Measurements from ENCODE around the gene NSD2.
"Not testable (repeated sequence)": the region's sequence is repeated elsewhere in the genome, so short reads cannot be mapped to it uniquely, and the experiment has no call there.

Gene NSD2

DNA sequence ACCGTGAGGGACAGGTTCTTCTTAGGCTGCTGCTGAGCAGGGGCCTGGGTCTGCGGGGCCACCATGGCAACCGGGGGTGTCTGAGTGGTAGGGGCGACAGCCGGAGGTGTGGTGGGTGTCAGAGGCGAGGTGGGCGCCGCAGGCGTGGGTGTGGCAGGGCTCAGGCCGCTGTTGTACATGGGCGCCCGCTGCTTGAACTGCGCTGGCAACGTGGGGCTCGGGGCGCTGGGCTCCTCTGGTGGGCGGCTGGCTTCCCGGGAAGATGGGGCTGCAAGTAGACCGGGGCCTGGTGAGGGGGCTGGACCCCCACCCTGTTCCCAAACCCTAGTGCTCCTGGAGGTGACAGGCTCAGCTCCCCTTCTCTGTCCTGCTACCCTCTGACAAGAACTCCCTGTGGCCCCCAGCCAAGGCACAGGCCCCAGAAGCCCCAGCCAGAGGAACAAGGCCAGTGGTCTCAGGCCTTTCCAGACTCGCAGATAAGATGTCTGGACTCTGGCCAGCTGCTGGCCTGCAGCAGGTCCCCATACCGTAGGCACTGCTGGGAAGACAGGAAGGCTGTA is 112.7 kb downstream of the NSD2 start:
- no peak for DNase-seq

DNA sequence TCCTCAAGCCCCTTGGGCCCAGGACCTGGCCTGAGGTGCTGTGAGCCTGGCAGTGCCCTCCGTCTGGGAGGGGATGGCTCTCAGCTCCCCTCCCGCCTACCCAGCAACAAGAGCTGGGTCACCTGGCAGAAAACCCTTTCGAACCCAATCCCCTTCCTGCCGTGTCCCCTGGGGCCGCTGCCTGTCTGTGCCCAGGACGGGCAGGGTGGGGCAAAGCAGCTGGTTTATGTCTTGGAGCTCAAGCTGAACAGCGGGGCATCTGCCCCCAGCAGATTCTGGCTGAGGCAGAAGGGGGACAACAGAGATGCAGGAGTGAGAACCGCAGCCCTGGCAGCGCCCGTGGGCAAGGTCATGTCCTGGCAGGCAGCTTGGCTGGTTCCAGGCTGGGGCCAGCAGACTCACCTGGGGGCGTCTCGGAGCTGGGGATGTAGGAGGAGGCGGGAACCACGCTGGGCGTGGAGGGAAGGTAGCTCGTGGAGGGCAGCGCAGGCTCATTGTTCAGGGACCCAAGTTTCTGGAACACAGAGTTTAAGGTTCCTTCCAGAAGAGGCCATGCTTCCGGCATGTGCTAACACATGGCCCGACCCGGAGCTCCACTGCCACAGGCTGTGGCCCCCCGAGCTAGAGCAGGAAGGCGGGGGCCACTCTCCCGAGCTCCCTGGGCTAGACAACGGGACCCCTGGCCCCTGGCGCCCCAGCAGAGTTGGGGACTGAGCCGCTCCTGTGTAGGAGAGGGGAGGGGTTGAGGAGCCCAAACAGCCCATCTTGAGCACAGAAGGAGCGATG is 113.4 kb downstream of the NSD2 start:
- no peak for DNase-seq

DNA sequence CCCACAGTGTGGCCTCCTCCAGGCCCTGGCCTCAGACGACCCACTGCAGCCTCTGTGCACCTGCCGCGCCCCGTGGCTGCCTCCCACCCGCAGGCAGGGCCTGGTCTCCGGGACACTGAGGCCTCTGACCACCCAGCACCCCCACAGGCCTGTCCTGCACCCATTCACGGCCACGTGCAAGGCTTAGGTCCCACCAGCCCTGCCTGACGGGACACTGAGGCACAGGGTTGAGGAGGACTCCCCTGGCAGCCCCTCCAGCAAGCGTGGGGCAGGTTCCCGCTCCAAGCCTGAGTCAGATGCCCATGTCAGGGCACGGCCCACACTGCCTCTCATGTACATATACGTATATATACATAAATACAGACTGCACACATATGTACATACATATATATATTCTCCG is 114.1 kb downstream of the NSD2 start:
- no peak for DNase-seq

DNA sequence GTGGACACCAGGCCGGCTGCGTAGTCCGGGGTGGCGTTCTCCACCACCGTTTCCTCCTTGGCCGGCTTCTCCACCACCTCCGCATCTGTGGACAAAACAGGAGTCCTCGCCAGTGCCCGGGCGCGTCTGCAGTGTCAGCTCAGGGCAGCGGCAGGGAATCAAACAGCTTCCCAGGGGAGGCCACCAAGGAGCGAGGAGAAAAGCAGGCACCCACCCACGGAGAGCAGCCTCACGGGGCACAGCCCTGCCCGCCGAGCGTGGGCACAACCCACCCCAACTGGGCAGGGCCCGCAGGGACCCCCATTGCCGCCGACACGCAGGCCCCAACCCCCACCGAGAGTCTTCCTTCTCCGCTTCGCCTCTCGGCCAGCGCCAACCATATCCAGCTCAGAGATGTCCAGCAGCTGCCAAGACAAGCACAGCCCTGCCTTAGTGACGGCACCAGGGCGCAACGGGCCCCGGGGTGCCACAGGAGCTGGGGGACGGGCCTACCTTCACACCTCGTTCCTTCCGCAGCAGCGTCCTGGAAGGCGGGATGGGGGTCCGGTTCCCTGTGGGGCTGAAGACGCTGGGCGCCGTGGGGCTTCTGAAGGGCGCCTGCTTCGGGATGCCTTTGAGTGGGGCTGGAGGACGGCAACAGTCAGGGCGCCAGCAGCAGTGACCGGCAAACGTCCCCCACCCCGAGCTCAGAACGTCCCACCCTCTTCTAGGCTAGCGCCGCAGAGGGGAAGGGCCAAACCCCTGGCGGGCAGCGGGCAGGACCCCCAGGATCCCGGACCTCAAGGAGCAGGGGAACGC is 114.8 kb downstream of the NSD2 start:
- no peak for DNase-seq

DNA sequence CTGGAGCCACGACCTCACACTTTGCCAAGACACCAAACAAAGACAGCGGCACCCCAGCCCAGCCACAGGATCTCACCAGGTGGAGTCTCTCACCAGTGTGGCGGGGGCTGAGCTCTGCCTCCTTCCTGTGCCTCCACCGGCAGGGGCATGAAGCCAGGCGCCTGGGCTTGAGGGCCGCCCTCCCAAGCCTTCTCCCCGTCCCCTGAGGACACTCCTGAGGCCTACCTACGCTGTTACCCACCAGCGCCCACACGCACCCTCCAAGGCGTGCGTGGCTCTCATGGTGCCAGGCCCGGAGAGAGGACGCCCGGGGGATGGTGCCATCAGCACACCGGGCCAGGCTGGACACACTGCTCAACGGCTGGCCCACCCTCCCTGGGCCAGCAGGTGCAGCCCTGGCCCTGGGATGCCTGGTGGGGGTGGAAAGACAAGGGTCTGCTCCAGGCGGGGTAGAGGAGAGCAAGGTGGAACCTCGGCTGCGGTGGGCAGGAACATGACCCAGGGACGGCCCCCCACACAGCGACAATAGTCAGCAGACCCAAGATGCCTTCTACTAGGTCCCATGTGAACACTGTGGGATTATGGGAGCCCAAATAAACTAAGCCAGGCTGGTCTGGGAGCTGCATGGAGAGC is 115.5 kb downstream of the NSD2 start:
- DNase-seq = no peak

DNA sequence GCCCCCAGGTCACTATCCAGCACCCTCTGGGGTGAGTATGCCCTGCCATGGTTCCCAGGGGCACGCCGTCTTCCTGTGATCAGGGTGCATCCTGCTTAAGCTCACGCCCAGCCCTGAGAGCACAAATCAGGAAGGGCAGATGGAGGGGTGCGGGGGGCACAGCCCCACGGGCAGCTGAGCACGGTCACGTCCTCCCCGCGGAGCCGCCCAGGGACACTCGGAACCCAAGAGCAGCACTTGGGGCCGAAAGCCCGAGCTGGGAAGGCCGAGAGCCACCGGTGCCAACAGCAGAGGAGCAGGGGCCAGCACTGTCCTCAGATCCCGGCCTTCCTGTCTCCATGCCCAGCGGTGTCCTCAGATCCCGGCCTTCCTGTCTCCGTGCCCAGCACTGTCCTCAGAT is 116.1 kb downstream of the NSD2 start:
- DNase-seq = no peak

DNA sequence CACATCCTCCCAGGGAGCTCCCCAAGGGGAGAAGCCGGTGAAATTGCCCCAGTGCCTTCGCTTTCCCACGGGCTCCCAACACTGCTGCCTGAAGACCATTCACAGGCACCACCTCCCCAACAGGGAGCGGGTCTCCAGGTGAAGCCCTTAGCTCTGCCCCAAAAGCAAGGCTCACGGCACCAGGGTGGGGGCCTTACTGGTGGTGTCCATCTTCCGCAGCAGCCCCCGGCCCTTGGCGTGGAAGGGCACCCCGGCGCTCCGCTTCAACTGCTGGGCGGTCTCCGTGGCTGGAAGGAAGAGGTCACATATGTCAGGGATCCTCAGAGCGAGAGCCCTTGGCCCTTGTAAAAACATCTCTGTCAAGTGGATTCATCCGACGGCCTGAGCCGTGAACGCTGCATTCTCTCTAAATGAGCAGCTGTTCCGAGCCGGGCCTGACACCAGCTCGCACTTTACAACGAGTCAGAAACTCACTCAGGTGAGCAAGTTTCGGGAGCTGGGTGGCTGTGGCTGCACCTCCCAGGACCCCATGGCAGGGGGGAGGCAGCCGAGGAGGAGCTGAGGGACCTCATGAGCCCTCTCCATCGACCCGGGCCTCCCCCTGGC is 116.6 kb downstream of the NSD2 start:
- DNase-seq = no peak

DNA sequence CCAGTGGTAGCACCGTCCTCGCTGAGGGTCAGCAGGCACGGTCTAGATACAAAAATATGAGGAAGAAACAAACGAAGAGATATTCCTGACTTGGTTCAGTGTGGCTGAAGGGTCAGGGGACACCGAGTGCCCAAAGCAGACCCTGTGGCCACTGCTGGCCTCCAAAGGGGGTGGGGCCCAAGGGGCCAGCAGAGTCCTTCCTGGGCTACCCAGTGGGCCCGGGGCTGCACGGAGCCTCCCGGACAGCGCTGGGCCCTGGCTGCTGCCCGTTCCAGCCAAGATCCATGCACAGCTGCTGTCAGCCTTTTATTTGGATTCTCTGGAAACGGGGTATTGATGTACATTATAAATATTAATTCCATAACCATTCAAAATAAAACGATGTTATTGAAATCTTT is 117.1 kb downstream of the NSD2 start:
- no peak for DNase-seq

DNA sequence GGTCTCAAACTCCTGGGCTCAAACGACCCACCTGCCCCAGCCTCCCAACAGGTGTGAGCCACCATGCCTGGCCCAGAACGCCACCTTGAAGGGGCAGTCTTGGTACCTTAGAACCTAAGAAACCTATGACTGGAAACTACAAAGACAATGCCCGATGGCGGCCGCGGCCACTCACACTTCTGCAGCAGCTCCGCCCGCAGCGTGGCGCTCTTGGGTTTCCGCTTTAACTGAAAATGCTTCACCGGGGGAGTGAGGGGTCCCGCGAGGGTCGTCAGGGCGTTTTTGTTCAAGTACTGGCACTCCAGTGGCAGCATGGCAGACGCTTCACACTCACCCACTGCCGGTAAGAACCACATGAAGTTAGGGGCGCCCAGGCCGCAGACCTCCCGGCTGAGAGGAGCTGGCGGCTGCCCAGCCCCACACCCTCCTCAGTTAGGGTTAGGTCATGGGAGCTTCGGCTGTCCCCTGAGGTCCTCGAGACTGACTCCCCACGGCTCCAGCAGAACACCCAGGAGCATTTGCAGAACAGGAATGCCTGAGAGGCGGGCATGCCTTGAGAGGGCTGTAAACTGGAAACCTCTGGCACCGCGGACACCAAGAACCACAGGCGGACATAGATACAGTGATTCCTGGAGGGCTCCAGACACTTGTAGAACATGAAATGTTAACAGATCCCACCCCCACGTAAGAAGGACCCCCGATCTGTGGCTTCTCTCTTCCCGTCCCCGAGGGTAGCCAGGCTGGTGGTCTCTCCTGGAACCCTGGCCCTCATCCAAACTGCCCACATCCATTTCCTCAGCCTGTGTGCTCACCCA is 118.5 kb downstream of the NSD2 start:
- no peak for DNase-seq

DNA sequence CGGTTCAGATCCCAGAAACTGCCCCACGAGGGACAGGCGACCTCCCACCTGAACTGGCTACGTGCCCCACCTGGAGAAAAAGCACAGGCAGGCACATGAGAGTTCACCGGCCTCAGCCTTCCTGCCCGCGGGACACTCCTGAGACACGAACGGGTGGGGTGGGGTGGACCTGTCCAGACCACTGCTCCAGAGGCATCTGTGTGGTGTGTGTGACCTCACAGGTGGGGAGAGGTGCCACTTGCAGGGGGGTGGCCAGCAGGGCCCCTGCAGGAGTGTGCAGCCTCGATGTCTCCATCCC is 119.1 kb downstream of the NSD2 start:
- DNase-seq = no peak

DNA sequence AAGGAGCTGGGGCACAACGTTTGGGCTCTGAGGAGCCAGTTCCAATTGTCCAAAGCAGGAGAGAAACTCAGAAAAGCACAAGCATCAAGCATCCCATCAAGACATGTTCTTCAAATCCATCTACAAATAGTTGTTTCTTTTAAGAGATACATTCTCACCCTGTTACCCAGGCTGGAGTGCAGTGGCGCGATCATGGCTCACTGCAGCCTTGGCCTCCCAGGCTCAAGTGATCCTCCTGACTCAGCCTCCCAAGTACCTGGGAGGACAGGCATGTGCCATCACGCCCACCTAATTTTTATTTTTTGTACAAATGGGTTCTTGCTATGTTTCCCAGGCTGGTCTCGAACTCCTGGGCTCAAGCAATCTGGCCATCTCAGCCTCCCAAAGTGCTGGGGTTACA is 119.5 kb downstream of the NSD2 start:
- no peak for DNase-seq

DNA sequence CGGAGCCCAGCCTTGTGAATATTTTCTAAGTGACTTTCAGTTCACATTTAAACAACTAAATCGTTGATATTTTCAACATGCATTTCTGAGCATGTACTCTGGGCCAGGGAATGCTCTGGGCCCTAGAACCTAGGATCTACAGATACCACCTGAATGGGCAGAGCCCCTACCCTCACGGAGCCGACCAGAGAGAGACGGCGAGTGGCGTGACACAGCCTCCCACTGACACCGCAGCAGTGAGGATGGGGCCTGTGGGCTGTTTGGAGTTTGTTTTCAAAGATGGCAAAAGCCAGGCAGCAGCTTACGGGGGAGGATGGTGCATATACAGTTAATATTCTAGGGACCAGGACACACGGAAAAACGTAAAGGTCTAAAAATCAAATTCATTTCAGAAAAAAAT is 119.9 kb downstream of the NSD2 start:
- DNase-seq = no peak

DNA sequence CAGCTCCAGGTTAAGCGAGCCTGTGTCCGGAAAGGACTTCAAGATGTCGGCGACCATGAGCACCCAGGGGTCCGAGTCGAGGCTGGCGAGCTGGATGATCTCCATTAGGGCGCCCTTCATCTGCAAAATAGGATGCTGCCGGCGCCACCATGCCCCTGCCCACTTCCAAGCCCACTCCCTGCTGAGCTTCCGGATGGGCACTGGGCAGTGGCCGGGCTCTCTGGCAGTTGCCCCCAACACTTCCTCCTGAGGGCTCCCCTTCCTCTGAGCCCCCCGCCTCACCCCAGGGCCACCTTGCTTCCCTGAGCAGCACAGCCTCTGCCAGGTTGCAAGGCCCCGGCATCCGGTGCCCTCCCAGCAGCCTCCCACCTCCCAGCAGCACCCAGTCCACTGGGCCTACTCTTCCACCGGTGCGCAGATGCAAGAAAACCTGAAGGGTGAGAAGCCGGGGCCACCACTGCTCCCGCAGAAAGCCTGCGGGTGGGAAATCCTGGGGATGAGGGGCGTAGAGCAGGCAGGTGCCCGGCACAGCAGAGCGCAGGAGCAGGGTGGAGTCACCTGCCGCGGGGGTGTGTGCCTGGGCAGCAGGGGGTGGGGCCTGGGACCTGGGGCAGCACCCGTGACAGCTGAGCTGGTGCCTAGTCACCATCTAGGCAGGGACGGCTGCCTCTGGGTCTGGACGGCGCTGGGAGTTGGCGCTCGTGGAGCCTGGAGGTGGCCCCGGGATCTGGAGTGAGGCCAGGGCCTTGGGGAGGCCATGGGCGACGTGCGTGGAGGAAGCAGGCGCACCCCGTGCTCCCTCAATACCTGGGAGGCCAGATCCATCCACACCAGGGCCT is 120.6 kb downstream of the NSD2 start:
- DNase-seq = no peak

DNA sequence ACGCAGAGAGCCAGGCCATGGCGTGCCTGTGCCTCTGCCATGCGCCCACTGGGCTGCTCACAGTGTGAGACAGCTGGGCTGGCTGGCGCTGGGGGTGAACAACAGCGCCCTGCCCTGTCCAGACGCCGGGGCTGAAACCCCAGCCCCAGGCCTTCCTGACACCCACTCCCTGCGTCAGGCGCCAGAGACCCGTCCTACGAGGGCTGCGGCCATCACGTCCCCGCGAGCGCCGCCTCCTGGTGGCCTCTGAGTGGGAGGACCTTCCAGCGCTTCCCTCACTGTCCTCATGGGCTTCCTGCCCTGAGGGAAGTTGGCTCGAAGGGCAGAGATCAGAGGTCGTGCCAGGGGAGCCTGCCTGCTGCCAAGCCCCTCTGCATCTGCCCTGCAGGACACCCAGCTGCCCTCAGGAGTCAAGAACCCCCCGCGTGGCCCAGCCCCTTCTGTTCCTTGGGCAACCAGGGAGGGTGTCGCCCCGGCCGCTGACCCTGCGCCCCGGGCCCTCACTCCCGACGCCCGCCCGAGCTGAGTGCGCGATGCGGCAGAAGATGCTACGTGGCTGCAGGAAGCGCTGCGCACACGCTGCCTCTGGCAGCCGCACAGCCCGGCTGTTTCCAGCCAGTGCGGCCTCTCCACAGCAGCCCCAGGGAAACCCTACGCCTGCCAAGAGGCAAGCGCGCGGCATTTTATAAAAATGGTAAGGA is 121.4 kb downstream of the NSD2 start:
- DNase-seq = peak in 1 of 58 donors; percentile 15

DNA sequence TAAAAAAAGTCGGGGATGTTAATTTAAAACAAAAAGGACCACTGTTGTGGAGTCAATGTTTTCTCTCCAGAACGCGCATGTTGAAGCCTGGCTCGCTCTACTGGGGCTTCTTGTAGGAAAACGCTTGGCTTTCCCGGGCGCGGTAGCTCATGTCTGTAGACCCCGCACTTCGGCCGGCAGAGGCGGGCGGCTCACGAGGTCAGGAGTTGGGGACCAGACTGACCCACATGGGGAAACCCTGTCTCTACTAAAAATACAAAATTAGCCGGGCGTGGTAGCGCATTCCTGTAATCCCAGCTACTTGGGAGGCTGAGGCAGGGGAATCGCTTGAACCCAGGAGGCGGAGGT is 122.0 kb downstream of the NSD2 start:
- no peak for DNase-seq

DNA sequence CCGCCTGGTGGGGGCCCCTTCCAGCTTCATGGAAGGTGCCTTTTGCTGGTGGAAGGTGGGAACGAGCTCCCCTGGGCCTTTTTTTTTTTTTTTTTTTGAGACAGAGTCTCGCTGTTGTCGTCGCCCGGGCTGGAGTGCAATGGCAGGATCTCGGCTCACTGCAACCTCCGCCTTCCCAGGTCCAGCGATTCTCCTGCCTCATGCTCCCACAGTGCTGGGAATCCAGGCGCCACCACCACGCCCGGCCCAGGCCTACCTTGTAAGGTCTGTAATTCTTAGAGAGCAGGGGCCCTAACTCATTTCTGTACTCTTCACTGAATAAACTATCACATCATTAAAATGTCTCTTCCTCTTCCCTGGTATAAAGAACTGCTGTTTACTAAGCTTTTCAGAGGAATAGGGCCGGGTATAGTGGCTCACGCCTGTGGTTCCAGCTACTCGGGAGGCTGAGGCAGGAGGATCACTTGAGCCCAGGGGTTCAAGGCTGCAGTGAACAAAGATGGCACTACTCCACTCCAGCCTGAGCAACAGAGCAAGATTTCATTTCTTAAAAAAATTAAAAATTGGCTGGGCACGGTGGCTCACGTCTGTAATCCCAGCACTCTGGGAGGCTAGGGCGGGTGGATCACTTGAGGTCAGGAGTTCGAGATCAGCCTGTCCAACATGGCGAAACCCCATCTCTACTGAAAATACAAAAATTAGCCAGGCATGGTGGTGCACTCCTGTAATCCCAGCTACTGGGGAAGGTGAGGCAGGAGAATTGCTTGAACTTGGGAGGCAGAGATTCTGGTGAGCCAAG is 122.7 kb downstream of the NSD2 start:
- not testable (repeated sequence) for DNase-seq

DNA sequence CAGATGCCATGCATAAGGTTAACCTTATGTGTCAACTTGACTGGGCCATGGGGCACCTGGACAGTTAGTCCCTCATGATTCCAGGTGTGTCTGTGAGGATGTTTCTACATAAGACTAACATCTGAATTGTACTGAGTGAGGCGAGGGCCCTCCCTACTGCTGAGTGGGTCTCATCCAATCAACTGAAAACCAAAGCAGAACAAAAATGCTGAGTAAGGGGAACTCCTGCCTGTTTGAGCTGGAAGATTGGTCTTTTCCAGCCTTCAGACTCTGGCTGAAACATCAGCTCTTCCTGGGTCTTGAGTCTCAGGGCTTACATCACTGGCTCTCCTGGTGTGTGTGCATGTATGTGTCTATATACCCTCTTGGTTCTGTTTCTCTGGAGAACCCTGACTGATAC is 123.7 kb downstream of the NSD2 start:
- no peak for DNase-seq

DNA sequence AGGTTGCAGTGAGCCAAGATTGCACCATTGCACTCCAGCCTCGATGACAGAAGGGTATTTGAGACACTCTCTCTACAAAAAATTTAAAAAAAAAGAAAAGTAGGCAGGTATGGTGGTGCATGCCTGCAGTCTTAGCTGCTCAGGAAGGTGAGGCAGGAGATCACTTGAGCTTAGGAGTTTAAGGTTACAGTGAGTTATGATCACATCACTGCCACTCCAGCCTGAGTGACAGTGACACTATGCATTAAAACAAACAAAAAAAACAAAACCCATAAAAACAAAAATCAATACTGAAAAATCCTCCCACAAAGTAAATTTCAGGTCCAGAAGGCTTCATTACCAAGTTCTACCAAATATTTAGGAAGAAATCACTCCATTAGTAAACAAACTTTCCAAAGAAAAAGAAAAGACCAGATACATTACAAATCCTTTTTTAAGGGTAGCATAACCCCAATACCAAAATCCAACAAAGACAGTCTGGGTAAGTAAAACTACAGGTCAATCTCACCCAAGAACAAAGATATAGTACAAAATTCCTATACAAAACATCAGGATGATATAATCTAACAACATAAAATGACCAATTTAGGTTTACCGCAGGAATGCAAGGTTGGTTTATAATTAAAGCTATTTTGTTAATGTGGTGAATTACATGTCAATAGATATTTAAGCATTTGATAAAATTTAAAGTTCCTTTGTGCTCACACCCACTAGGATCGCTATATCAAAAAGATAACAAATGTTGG is 125.8 kb downstream of the NSD2 start:
- DNase-seq = no peak
